K562 (cell line): Measurements from ENCODE around the gene ELP5. TPM values are rescaled to one million over a fixed set of nuclear protein-coding genes. Genes with fewer than 3 reads are reported as not detected.

Experiments used
- EP300 ChIP-seq: IDR thresholded peaks from 2 replicates; pipeline ENCODE4 v1.6.1; 2012; ENCODE audit warnings: low read length, improper control_type of control experiment
- ZNF347 ChIP-seq: fragments of 450-650 bp; formaldehyde crosslinking; IDR thresholded peaks from 2 replicates; pipeline ENCODE4 v1.4.0; 2020; ENCODE audit warnings: low read depth, mild to moderate bottlenecking, moderate library complexity
- polyA plus RNA-seq, 8 experiments: library from polyadenylated mRNA; depleted of rRNA in 4 of 8; stranded (reverse) in 5 of 8; unstranded in 3 of 8; fragments of >200 nt; fragmentation: Nextera tagmentation in 2 of 8; fragmentation: Illumina TruSeq in 1 of 8; extraction: Ambion mirVana in 2 of 8; extraction: Trizol in 1 of 8; gene quantifications; 2 replicates each; pipeline versions ENCODE4 v1.2.1 to v1.2.3, GENCODE V29; 2011 to 2014; ENCODE audit warnings: inconsistent platforms in 1 of 8, missing spikeins in 1 of 8
- total RNA-seq, 7 experiments: library from RNA; depleted of rRNA in 6 of 7; stranded (reverse); fragments of >200 nt in 6 of 7; fragmentation: Illumina TruSeq in 2 of 7; extraction: Trizol in 2 of 7; gene quantifications; 2 replicates each; pipeline versions ENCODE4 v1.2.1 to v1.2.3, GENCODE V29; 2011 to 2021; ENCODE audit warnings: low replicate concordance in 1 of 7
- TF ChIP-seq, protein P1 (sequence below), 2 experiments: fragments of 450-650 bp in 1 of 2; sonication (generic) in 1 of 2; formaldehyde crosslinking; conservative IDR thresholded peaks; 2 replicates each; pipeline versions ENCODE4 v1.4.0 to v1.8.1; 2020 to 2022; ENCODE audit warnings: mild to moderate bottlenecking in 1 of 2, missing genetic modification reagents in 1 of 2
- TF ChIP-seq, protein P2 (sequence below): fragments of 450-650 bp; IDR thresholded peaks from 2 replicates; pipeline ENCODE4 v1.6.1; 2016; ENCODE audit warnings: mild to moderate bottlenecking
- TF ChIP-seq, protein P3 (sequence below): sonication (generic); formaldehyde crosslinking; IDR thresholded peaks from 2 replicates; pipeline ENCODE4 v1.8.0; 2022; ENCODE audit warnings: mild to moderate bottlenecking, missing genetic modification reagents
- TF ChIP-seq, protein P4 (sequence below): sonication (generic); formaldehyde crosslinking; IDR thresholded peaks from 2 replicates; pipeline ENCODE4 v1.8.0; 2023; ENCODE audit warnings: mild to moderate bottlenecking, missing genetic modification reagents

ELP5 gene
- total and polyA plus RNA-seq, 9 of the 15 experiments (the other 6 are each of a cell fraction or from before 2014, with no cell fraction given): 25.7 to 77.9 (median 52.9) TPM

DNA sequence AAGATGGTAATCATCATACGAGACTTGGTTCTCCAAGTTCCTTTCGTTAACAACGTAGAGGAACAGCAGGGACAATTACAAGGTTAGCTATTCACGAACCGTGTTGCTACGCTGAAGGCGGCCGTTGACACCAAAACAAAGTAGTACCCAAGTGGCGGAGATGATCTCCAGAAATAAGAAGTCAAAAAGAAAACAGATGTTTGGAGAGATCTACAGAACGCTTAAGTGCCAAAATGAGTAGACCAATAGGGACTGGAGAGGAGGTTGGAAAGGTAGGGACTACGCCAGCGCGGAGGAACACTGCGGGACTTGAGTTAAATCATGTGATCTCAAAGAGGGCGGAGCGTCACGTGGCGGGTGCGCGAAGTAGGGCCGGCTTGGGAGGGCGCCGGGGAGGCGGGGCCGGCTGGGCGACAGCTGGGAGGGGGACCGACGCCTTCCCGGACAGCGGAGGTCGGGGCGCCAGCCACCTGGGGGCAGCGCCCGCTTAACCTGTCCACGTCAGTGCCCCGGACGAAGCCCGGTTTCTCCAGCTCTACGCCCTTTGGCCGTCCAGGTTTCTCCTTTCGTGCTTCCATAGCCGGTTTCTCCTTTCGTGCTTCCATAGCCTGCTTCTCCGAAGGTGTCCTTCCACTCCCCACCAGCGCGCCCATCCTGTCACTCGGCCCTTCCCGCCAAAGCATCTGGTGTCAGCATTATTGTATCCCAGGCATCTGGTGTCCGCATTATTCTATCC is 9.1 kb upstream of the ELP5 start (continued):
- TF ChIP-seq, protein P1, sequence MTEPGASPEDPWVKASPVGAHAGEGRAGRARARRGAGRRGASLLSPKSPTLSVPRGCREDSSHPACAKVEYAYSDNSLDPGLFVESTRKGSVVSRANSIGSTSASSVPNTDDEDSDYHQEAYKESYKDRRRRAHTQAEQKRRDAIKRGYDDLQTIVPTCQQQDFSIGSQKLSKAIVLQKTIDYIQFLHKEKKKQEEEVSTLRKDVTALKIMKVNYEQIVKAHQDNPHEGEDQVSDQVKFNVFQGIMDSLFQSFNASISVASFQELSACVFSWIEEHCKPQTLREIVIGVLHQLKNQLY (CRISPR knock-in tag; conservative IDR thresholded peaks at IDR 0.05): no peak
- TF ChIP-seq, protein P2, sequence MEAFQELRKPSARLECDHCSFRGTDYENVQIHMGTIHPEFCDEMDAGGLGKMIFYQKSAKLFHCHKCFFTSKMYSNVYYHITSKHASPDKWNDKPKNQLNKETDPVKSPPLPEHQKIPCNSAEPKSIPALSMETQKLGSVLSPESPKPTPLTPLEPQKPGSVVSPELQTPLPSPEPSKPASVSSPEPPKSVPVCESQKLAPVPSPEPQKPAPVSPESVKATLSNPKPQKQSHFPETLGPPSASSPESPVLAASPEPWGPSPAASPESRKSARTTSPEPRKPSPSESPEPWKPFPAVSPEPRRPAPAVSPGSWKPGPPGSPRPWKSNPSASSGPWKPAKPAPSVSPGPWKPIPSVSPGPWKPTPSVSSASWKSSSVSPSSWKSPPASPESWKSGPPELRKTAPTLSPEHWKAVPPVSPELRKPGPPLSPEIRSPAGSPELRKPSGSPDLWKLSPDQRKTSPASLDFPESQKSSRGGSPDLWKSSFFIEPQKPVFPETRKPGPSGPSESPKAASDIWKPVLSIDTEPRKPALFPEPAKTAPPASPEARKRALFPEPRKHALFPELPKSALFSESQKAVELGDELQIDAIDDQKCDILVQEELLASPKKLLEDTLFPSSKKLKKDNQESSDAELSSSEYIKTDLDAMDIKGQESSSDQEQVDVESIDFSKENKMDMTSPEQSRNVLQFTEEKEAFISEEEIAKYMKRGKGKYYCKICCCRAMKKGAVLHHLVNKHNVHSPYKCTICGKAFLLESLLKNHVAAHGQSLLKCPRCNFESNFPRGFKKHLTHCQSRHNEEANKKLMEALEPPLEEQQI: no peak
- TF ChIP-seq EP300 (peak; percentile 63), ZNF347 (no peak)
- TF ChIP-seq, protein P3, sequence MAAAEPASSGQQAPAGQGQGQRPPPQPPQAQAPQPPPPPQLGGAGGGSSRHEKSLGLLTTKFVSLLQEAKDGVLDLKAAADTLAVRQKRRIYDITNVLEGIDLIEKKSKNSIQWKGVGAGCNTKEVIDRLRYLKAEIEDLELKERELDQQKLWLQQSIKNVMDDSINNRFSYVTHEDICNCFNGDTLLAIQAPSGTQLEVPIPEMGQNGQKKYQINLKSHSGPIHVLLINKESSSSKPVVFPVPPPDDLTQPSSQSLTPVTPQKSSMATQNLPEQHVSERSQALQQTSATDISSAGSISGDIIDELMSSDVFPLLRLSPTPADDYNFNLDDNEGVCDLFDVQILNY (CRISPR knock-in tag): no peak
- TF ChIP-seq, protein P4, sequence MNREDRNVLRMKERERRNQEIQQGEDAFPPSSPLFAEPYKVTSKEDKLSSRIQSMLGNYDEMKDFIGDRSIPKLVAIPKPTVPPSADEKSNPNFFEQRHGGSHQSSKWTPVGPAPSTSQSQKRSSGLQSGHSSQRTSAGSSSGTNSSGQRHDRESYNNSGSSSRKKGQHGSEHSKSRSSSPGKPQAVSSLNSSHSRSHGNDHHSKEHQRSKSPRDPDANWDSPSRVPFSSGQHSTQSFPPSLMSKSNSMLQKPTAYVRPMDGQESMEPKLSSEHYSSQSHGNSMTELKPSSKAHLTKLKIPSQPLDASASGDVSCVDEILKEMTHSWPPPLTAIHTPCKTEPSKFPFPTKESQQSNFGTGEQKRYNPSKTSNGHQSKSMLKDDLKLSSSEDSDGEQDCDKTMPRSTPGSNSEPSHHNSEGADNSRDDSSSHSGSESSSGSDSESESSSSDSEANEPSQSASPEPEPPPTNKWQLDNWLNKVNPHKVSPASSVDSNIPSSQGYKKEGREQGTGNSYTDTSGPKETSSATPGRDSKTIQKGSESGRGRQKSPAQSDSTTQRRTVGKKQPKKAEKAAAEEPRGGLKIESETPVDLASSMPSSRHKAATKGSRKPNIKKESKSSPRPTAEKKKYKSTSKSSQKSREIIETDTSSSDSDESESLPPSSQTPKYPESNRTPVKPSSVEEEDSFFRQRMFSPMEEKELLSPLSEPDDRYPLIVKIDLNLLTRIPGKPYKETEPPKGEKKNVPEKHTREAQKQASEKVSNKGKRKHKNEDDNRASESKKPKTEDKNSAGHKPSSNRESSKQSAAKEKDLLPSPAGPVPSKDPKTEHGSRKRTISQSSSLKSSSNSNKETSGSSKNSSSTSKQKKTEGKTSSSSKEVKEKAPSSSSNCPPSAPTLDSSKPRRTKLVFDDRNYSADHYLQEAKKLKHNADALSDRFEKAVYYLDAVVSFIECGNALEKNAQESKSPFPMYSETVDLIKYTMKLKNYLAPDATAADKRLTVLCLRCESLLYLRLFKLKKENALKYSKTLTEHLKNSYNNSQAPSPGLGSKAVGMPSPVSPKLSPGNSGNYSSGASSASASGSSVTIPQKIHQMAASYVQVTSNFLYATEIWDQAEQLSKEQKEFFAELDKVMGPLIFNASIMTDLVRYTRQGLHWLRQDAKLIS (CRISPR knock-in tag): no peak
